ENCODE data around the gene FAM174C. TPM values are rescaled to one million over a fixed set of nuclear protein-coding genes. Genes with fewer than 3 reads are reported as not detected.

Gene FAM174C
- total RNA-seq, 1 experiment from 2014 or later = 59.4 TPM

- TF ChIP-seq ZNF281 (CRISPR knock-in tag; IDR thresholded peaks at IDR 0.05) (no peak), AR (CRISPR knock-in tag; IDR thresholded peaks at IDR 0.05) (no peak)
Measured at GRCh38 chr19:1324806-1325567, 49.7 kb downstream of the FAM174C start (continued).

GRCh38 chr19:1325568-1326294 is 50.4 kb downstream of the FAM174C start:
- DNase-seq (ENCODE audit: low spot score) (no peak), ATAC-seq (no peak)
- Mint-ChIP-seq H3K9me3 (no peaks in the 10 kb centered on the region), H3K4me3 (peak overlapping the region; percentile 62), H3K27ac (no peak overlapping the region), H3K36me3 (no peaks in the 10 kb centered on the region), H3K27me3 (ENCODE audit: low read depth) (peaks cover 4% of the 10 kb centered on the region; the same call in 1 of the 2 replicates), H3K4me1 (no peaks in the 10 kb centered on the region)
- TF ChIP-seq RORB (CRISPR knock-in tag; IDR thresholded peaks at IDR 0.05) = no peak
- TF ChIP-seq CREB1 (CRISPR knock-in tag; IDR thresholded peaks at IDR 0.05) = no peak
- peak; percentile 89 for TF ChIP-seq GTF2I (CRISPR knock-in tag; conservative IDR thresholded peaks at IDR 0.05)
- ChIA-PET POLR2A (no interaction called here), CTCF (no interaction called here)

GRCh38 chr19:1327125-1327524 is 51.8 kb downstream of the FAM174C start:
- Mint-ChIP-seq H3K36me3 (no peaks in the 10 kb centered on the region), H3K4me3 (no peak overlapping the region), H3K9me3 (no peaks in the 10 kb centered on the region), H3K27ac (peak overlapping the region; percentile 57; the same call in 1 of the 2 replicates), H3K4me1 (no peaks in the 10 kb centered on the region), H3K27me3 (ENCODE audit: low read depth) (peaks cover 4% of the 10 kb centered on the region; the same call in 1 of the 2 replicates)
- ATAC-seq (no peak), DNase-seq (ENCODE audit: low spot score) (no peak)
- CTCF ChIA-PET = interaction anchor here (1.3 to 2.1 kb wide), 3 partner anchors 11 to 61 kb away, joined by 5 to 7 read pairs (median 7); no protein-coding TSS in a partner anchor
- POLR2A ChIA-PET = no interaction called here
- TF ChIP-seq ZNF512 (CRISPR knock-in tag; IDR thresholded peaks at IDR 0.05; ENCODE audit: borderline replicate concordance) (no peak), ZNF416 (CRISPR knock-in tag; IDR thresholded peaks at IDR 0.05) (no peak), PRDM15 (CRISPR knock-in tag; IDR thresholded peaks at IDR 0.05) (no peak), ARID4B (CRISPR knock-in tag; IDR thresholded peaks at IDR 0.05; ENCODE audit: borderline replicate concordance) (no peak), ERG (CRISPR knock-in tag; IDR thresholded peaks at IDR 0.05) (no peak)

Measured in WTC11 (cell line).